Measurements from ENCODE around the gene LY6G6F.

The LY6G6F gene

DNA sequence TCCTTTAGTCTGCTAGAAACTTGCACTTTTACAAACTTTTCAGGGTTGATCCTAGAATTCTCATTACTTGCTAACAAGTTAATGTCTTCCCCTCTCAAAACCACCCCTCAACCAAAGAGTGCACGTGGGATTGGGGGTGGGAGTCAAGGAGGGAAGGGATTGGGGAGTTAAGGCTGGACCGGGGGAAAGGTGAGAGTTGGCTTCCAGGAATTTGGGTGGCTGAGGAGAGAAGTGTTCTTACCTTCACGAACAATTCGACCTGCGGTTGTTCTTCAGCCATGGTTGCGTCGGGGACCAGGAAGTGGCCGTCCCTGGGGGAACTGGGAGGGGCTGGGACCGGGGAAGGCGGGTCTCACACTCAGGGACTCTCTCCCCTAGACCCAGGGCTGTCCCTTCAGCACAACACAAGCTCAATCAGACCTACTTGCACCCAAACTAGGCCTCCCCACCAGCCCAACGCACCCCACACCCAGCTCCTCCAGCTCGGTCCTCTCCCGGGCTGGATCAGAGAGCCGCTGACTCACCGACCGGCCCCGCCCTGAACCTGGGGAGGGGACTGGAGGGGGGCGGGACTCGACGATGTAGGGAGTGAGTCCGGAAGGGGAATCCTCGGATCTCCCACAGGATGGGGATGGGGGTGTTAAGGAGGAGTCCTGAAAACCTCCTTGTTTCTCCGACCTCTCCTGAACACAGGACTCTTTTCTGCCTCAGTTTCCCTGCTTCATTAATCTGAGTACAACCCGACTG is 29.5 kb downstream of the LY6G6F start, which contains the start of gene CLIC1:
CLIC1 (minus strand) TSS at position 510 of the 747 bp plus-strand sequence; CDS start at position 280, 230 bp downstream.
- POLR2A ChIA-PET = interaction anchor here (0.5 to 1.3 kb wide), 4 partner anchors 9 to 189 kb away, joined by 3 to 5 read pairs (median 4); partner anchors contain the start of genes HSPA1B, LSM2 and NFKBIL1
- CTCF ChIA-PET = interaction anchor here (1.5 to 11.4 kb wide), 6 partner anchors 8 to 71 kb away, joined by 4 to 73 read pairs (median 14); partner anchors contain the start of genes DDAH2, LSM2 and MPIG6B
- TF ChIP-seq, protein P1, sequence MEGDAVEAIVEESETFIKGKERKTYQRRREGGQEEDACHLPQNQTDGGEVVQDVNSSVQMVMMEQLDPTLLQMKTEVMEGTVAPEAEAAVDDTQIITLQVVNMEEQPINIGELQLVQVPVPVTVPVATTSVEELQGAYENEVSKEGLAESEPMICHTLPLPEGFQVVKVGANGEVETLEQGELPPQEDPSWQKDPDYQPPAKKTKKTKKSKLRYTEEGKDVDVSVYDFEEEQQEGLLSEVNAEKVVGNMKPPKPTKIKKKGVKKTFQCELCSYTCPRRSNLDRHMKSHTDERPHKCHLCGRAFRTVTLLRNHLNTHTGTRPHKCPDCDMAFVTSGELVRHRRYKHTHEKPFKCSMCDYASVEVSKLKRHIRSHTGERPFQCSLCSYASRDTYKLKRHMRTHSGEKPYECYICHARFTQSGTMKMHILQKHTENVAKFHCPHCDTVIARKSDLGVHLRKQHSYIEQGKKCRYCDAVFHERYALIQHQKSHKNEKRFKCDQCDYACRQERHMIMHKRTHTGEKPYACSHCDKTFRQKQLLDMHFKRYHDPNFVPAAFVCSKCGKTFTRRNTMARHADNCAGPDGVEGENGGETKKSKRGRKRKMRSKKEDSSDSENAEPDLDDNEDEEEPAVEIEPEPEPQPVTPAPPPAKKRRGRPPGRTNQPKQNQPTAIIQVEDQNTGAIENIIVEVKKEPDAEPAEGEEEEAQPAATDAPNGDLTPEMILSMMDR (IDR thresholded peaks at IDR 0.05; ENCODE audit: control extremely low read depth, extremely low read depth, low read depth, missing control alignments) = no peak
- DNase-seq (ENCODE audit: extremely low spot score) = peak; percentile 83

DNA sequence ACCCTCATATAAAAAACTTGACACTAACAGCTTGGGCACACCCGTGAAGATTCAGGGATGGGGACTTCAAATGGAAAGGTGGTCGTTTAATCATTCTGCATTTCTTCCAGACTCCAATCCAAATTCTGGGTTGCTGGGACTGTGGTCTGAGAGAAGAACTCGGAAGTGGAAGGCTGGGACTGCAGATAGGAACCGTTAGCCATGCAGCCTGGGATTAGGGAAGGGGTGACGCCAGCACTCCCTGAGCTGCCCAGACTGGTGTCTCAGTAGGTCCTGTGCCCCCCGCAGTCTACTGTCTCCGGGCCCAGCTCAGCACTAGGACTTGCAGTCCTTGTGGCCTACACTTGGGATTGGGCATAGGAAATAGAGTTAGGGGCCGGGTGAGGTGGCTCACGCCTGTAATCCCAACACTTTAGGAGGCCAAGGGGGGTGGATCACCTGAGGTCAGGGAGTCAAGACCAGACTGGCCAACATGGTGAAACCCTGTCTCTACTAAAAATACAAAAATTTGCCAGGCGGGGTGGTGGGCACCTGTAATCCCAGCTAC is 30.2 kb downstream of the LY6G6F start:
- ChIA-PET POLR2A (interaction anchor here (0.5 to 1.6 kb wide), 6 partner anchors 9 to 205 kb away, joined by 3 to 15 read pairs (median 4); partner anchors contain the start of genes HSPA1B, LSM2 and NFKBIL1), CTCF (interaction anchor here (1.2 to 11.4 kb wide), 6 partner anchors 9 to 70 kb away, joined by 3 to 73 read pairs (median 14); partner anchors contain the start of genes DDAH2, LSM2 and MPIG6B)
- TF ChIP-seq, protein P1 (IDR thresholded peaks at IDR 0.05; ENCODE audit: control extremely low read depth, extremely low read depth, low read depth, missing control alignments) = no peak
- no peak for DNase-seq (ENCODE audit: extremely low spot score)

DNA sequence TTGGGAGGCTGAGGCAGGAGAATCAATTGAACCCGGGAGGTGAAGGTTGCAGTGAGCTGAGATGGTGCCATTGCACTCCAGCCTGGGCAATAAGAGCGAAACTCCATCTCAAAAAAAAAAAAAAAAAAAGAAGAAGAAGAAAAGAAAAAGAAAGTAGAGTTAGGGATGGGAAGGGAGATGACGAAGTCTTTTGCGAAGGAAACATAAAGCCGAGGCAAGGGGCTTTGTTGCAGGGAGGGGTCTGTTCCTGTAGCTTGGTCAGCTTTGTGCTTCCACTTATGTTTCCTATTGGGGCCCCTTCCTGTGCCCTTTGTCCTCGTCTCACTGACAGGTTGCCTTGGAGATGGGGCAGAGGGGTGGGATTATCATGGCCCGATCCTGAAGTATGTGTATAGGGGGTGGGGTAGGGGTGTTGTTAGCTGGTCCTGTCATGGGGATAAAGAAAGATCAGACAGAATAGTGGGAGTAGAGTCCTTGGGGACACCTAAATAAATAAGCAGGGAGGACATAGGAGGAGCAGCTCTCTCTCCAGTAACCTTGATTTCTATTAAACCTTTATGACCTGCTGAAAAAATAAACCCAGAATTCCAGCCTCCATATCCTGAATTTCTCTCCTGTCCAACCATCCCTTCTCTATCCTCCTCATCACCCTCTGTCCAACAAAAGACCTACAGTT is 30.8 kb downstream of the LY6G6F start:
- ChIA-PET CTCF (interaction anchor here (1.0 to 11.4 kb wide), 13 partner anchors 10 to 192 kb away, joined by 3 to 73 read pairs (median 4); partner anchors contain the start of genes ATP6V1G2, DDAH2, HSPA1B and LSM2), POLR2A (interaction anchor here (0.6 to 1.6 kb wide), 7 partner anchors 10 to 205 kb away, joined by 3 to 15 read pairs (median 4); partner anchors contain the start of genes HSPA1A, HSPA1B, HSPA1L and LSM2)
- TF ChIP-seq, protein P1 (IDR thresholded peaks at IDR 0.05; ENCODE audit: control extremely low read depth, extremely low read depth, low read depth, missing control alignments) = no peak
- DNase-seq (ENCODE audit: extremely low spot score) = no peak

DNA sequence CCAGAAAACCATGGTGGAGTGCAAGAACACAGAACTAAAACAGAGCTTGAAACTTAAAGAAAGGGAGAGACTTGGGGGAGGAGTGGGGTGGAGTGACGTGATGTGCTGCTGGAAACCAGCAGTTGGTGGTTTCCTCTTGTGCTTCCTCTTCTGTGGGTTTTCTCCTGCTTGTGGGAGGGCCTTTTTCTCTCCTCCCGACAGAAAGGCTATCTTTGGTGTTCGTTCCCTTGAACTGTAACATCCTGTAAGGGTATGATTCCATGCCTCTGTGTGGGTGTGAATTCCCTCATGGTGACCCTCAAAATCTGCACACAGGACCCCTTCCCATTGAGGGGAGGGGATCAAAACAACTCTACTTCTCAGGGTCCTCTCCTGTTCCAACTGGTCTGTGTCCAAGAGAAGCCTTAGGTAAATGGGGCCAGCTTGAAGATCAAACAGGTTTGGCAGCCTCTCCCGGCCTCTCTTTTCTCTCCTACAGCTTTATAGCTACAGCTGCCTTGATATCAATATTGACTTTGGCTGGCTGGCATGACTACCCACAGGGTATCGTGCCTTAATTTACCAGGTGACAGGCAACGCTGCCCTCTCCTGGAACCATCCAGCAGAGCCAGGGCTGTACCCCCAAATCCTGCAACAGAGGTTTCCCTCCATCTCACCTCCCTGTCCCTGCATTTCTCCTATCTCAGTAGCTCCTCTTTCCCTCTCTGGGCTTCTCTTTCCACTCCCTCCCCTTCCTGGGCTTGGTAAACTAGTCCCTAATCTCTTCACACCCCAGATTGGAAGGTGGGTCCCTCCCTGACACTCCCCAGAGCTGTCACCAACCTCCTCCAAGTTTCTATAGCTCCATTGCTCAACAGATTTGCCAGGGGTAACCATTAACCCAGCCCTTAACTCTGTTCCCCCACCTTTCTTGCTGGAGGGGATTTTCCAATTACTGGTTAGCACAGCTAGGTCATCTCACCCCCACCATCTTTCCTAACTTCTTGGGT is 31.6 kb downstream of the LY6G6F start:
- TF ChIP-seq, protein P1 (IDR thresholded peaks at IDR 0.05; ENCODE audit: control extremely low read depth, extremely low read depth, low read depth, missing control alignments) = peak; percentile 23
- ChIA-PET CTCF (interaction anchor here (1.0 to 11.4 kb wide), 15 partner anchors 11 to 193 kb away, joined by 3 to 73 read pairs (median 4); partner anchors contain the start of genes ATP6V1G2, C6orf47, DDAH2 and HSPA1B), POLR2A (interaction anchor here (0.5 to 1.6 kb wide), 11 partner anchors 11 to 163 kb away, joined by 3 to 15 read pairs (median 4); partner anchors contain the start of genes HSPA1A, HSPA1B, HSPA1L and LSM2)
- DNase-seq (ENCODE audit: extremely low spot score) = peak; percentile 77

DNA sequence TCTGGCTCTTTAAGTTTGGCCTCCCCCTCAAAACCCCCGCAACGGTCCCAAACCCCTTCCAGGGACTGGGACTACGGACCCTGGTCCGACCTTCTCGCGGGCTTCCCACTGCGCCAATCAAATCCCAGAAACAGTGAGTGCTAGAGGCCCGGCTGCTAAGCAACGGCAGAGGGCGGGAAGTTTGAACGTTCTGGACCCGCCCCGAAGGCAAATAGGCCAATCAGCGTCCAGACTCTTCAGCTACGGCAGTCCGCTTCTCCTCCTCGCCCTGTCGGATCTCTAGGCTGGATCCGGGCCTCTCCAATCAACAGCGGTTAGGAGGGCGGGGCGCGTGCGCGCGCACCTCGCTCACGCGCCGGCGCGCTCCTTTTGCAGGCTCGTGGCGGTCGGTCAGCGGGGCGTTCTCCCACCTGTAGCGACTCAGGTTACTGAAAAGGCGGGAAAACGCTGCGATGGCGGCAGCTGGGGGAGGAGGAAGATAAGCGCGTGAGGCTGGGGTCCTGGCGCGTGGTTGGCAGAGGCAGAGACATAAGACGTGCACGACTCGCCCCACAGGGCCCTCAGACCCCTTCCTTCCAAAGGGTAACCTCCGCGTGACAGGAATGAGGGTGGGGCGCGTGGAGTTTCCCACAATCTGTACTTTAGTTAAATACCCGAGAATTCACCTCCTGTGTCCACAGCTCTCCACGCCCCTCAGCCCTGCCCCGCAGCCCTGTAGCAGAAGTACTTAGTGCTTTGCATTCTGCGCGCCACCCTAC is 33.2 kb downstream of the LY6G6F start, which contains the start of gene MSH5:
MSH5 (plus strand) TSS at position 367 of the 758 bp plus-strand sequence. CDS start 462 bp downstream, outside the sequence.
- ChIA-PET POLR2A (interaction anchor here (0.6 to 1.4 kb wide), 7 partner anchors 9 to 123 kb away, joined by 3 to 9 read pairs (median 4); partner anchors contain the start of genes HSPA1B and NEU1), CTCF (interaction anchor here (0.8 to 11.4 kb wide), 11 partner anchors 12 to 142 kb away, joined by 3 to 73 read pairs (median 6); partner anchors contain the start of genes C6orf47, DDAH2, LSM2 and VARS1)
- DNase-seq (ENCODE audit: extremely low spot score) = peak; percentile 97
- TF ChIP-seq, protein P1 (IDR thresholded peaks at IDR 0.05; ENCODE audit: control extremely low read depth, extremely low read depth, low read depth, missing control alignments) = no peak

Data from GM10248 (cell line).